Left ventricle myocardium inferior (tissue), 1 donor: Measurements from ENCODE around the gene LLCFC1. TPM values are rescaled to one million over a fixed set of nuclear protein-coding genes. Genes with fewer than 3 reads are reported as not detected.

Experiments
- DNase-seq: peaks from one replicate; pipeline ENCODE4 v3.0.0-alpha.2; 2020
- H3K27ac ChIP-seq: fragments of 200-600 bp; replicated peaks from 2 replicates; pipeline ENCODE4 v1.8.0; 2021
- H3K27me3 ChIP-seq: fragments of 200-600 bp; 2 replicates; pipeline ENCODE4 v1.8.0; 2021; ENCODE audit warnings: low read depth
- H3K36me3 ChIP-seq: fragments of 200-600 bp; 2 replicates; pipeline ENCODE4 v1.8.0; 2021
- H3K4me1 ChIP-seq: fragments of 200-600 bp; 2 replicates; pipeline ENCODE4 v1.8.0; 2021
- H3K4me3 ChIP-seq: fragments of 200-600 bp; 2 replicates; pipeline ENCODE4 v1.8.0; 2021; ENCODE audit warnings: mild to moderate bottlenecking, moderate library complexity
- H3K9me3 ChIP-seq: fragments of 200-600 bp; replicated peaks from 2 replicates; pipeline ENCODE4 v1.8.0; 2021
- intact Hi-C: fragments of 100-400 bp; cut with micrococcal nuclease; formaldehyde crosslinking; loops from one replicate; pipeline ENCODE4 v1.11.0; 2022
- total RNA-seq: library from RNA; stranded (reverse); fragmentation: NEBNext Ultra II Directional; extraction: Animal tissue kit (Norgen Biotek cat#: 25700); gene quantifications from one replicate; pipeline ENCODE4 v1.2.1, GENCODE V29; 2021
- TF ChIP-seq, protein P1 (sequence below): fragments of 200-600 bp; IDR thresholded peaks from 2 replicates; pipeline ENCODE4 v1.8.0; 2021; ENCODE audit warnings: antibody characterized with exemption, mild to moderate bottlenecking, borderline replicate concordance
- donor health status: DM: no; HTN: yes; CAD: no; lungs with severe emphysema.

LLCFC1 gene
- total RNA-seq, 1 donor from 2014 or later: not detected

DNA sequence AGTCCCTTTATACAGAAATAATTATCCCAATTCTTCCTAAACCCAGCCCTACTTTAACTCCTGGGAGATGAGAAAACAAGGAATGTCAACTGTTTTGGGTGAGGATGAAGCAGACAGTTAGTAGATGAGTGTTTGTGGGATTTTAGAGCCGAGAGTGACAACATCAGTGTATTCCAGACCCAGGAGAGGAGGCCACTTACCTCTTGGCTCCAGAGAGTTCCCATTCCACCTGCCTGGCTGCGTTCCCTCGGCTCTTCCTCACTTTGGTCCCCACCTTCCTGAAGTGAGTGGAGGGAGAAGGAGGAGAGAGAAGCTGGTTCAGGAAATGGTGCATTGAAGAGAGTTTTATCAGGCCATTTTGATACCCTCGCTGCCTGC is 22.3 kb downstream of the LLCFC1 start:
- peaks cover 18% of the 10 kb centered on the region for H3K27me3 ChIP-seq
- intact Hi-C loops: no loop called here
- H3K27ac ChIP-seq: no peak overlapping the region
- TF ChIP-seq, protein P1, sequence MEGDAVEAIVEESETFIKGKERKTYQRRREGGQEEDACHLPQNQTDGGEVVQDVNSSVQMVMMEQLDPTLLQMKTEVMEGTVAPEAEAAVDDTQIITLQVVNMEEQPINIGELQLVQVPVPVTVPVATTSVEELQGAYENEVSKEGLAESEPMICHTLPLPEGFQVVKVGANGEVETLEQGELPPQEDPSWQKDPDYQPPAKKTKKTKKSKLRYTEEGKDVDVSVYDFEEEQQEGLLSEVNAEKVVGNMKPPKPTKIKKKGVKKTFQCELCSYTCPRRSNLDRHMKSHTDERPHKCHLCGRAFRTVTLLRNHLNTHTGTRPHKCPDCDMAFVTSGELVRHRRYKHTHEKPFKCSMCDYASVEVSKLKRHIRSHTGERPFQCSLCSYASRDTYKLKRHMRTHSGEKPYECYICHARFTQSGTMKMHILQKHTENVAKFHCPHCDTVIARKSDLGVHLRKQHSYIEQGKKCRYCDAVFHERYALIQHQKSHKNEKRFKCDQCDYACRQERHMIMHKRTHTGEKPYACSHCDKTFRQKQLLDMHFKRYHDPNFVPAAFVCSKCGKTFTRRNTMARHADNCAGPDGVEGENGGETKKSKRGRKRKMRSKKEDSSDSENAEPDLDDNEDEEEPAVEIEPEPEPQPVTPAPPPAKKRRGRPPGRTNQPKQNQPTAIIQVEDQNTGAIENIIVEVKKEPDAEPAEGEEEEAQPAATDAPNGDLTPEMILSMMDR: no peak
- H3K9me3 ChIP-seq: no peaks in the 10 kb centered on the region
- no peak for DNase-seq
- no peaks in the 10 kb centered on the region for H3K36me3 ChIP-seq
- H3K4me1 ChIP-seq: no peaks in the 10 kb centered on the region
- no peak overlapping the region for H3K4me3 ChIP-seq

DNA sequence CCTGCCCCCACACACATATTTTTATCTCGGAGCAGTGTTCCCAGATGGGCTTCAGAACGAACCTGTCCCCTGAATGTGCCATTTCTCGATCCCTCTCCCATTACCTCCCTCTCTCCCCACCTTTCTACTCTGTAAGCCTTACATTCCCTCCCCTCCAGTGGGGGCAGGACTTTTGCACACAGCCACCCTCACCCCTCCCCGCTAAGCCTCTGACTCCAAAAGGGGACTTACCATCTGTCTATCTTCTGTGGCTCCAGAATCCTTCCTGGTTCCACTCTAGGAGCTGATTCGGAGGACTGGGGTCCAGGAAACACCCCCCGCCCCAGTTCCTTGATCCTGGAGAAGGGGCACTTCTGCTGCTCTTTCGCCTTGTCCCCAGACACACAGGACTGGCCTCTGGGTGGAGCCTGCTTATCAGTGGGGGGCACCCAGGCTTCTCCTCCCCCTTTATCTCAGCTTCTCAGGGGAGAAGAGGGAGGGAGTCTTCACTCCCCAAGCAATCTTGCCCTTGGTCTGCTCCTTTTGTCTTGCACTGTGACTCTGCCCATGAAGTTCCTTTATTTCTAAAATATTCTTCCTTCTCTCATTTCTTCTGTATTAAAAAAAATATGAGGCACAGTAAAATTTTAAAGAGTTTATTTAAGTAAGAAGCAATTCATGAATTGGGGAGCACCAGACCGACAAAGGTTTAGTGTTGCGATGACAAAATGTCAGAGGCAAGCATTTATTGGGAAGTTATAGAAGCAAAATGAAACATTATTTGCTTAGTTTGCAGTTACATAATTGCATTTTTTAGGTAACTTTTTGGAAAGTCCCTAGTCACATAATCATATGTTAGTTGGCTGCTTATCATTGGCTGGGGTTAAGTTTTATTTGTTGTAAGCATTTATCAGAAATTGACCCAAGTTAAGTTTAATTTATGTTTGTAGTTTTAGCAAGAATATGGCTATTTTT is 23.0 kb downstream of the LLCFC1 start, which contains the start of gene KEL:
TSS of gene KEL (minus strand) at position 391 of the 954 bp plus-strand sequence. CDS start at position 234, 157 bp downstream.
- no peaks in the 10 kb centered on the region for H3K9me3 ChIP-seq
- H3K4me3 ChIP-seq: no peak within 1 kb of the TSS
- intact Hi-C loops: no loop called here
- no peaks in the 10 kb centered on the region for H3K36me3 ChIP-seq
- TF ChIP-seq, protein P1: no peak
- H3K27me3 ChIP-seq: peaks cover 23% of the 10 kb centered on the region
- no peak for DNase-seq
- H3K27ac ChIP-seq: no peak within 1 kb of the TSS
- no peaks in the 10 kb centered on the region for H3K4me1 ChIP-seq

DNA sequence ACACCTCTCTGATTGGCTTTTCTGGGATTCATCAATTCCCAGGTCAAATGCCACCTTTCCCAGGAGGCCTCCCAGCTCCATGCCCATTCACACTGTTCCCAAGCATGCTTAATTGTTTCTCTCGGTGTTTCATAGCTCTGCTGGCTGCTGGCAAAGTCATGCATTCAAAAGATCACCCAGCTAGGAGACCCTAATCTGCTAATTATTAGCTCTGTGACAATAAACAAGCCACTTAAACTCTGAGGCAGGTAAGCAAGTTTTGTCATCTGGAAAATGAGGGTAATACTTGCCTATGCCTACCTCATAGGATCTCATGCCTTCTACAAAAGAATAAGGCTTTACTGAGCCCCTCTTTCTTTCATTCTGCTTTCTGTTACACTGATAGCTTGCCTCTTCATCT is 23.7 kb downstream of the LLCFC1 start:
- TF ChIP-seq, protein P1: no peak
- Histone ChIP-seq H3K36me3 (no peaks in the 10 kb centered on the region), H3K4me3 (no peak overlapping the region), H3K27me3 (peaks cover 30% of the 10 kb centered on the region), H3K4me1 (no peaks in the 10 kb centered on the region), H3K9me3 (no peaks in the 10 kb centered on the region), H3K27ac (no peak overlapping the region)
- DNase-seq: no peak
- intact Hi-C loops: no loop called here

DNA sequence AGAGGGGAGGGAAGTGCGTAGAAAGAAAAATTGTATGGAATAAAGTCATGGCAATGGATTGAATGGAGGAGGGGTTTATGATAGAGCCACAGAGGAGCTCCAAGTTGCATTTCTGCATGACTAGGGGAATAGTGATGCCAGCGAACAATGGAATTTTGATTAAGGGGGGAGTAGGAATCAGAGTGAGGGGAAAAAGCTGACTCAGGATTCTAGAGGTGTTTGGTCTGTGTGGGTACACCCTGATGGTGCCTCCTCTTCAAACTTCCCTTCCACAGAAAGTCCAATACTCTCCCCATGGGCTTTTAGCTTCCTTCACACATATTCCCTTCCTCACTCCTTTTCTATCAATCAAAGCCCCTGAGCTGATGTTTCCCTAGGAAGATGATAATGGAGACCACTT is 24.7 kb downstream of the LLCFC1 start:
- TF ChIP-seq, protein P1: no peak
- Histone ChIP-seq H3K27ac (no peak overlapping the region), H3K36me3 (no peaks in the 10 kb centered on the region), H3K9me3 (no peaks in the 10 kb centered on the region), H3K27me3 (peaks cover 36% of the 10 kb centered on the region), H3K4me3 (no peak overlapping the region), H3K4me1 (no peaks in the 10 kb centered on the region)
- intact Hi-C loops: no loop called here
- no peak for DNase-seq

DNA sequence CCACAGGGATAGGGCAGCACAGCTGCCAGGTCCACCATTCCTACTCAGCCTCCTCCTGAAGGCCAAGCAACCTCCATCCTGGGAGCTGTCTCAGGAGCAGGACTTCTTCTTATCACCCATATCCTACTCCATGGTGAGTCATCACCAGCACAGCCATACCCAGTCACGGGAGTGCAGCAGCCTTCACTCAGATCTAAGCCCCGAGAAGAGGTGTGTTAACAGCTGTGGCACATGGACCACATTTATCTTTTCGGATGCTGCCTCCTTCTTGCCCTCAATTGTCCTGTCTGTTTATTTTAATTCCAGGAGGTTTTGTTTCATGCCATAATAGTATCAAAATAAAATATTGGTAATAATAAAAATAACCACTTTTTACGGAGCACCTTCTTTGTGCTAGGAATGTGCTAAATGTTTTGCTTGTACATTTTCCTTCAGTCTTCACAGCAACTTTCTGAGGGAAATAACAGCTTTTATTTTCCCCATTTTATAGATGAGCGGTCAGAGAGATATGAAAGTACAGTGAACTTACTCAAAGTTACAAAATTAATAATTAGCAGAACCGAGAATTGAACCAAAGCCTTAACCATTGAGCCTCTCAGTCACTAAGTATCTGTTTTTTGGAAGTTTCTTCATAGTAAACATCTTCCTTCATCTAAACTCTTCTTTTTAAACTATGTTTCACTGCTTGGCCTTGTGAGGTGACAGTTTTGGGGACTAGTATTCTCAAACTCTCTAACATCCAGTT is 25.4 kb downstream of the LLCFC1 start:
- H3K36me3 ChIP-seq: no peaks in the 10 kb centered on the region
- no peak overlapping the region for H3K27ac ChIP-seq
- H3K4me1 ChIP-seq: no peaks in the 10 kb centered on the region
- H3K27me3 ChIP-seq: peaks cover 36% of the 10 kb centered on the region
- intact Hi-C loops: no loop called here
- TF ChIP-seq, protein P1: no peak
- no peaks in the 10 kb centered on the region for H3K9me3 ChIP-seq
- H3K4me3 ChIP-seq: no peak overlapping the region
- no peak for DNase-seq
